GM03348 (cell line): ENCODE measurements around the gene ERCC6L.
"Not testable (repeated sequence)": the region's sequence is repeated elsewhere in the genome, so short reads cannot be mapped to it uniquely, and the experiment has no call there.

ENCODE experiments used
- DNase-seq: peaks from one replicate; pipeline ENCODE4 v3.0.0; 2012; ENCODE audit warnings: low spot score

ERCC6L gene

DNA sequence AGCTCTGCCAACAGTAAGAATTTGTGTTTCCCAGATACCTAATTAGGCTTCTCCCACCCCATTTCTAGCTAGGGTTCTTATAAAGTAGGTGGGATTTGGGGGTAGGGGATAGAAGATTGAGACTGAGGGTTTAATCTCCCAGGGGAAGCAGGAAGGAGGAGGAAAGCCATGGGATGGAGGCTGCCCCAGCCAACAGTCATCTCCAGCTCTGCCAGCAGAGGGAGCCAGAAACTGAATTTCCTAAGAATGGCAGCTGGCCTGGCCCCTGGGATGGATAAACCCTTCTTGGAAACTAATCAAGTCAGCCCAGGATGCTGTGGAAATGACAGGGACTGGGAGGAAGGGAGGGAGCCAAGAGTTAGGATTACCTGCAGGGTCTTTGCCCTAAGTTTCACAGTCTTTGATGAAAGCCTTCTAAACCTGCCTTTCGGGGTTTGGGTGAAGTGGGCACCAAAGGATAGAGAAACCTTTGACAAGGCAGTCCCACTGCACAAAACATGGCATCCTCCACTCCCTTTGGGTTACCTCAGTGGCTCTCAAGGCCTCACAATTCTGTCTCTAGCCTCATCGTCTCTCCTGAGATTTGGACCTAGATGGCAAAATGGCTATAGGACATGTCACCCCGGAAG is 6.7 kb upstream of the ERCC6L start:
- peak; percentile 74 for DNase-seq

DNA sequence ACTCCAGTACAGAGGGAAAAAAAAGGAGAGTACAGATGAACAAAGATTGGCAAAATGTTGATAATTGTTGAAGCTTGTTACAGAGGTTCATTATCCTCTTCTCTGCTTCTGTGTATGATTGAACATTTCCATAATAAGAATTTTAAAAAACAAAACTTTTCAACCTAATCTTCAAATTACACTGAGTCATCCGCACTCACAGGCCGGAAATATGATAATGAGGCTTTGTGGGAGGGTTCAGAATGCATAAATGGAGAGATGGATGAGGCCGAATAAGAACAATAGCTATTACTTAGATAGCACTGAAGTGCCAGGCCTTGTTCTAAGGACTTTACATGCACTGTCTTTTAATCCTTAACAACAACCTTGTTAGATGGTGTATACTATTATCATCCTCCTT is 4.6 kb upstream of the ERCC6L start:
- peak; percentile 39 for DNase-seq

GRCh38 chrX:72240976-72241375 is 2.1 kb upstream of the ERCC6L start:
- no peak for DNase-seq

DNA sequence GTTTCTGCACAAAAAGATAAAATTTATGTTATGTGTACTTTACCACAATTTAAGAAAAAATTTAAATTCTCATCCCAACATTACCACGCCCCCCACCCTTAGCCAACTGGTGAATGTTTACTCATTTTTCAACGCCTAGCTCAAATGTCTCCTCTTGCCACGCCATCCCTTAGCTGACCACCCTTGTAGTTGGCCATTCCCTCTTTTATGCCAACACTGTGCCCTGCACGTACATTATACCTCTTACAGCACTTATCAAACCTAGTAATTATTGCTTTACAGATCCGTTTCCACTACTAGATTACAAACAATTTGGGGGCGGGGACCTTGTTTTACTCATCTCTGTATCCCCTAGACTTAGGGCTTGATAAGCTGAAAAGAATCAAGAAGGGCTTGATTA is 644 bp downstream of the ERCC6L start:
- no peak for DNase-seq

- DNase-seq: no peak
These were observed 2.0 kb downstream of the ERCC6L start for GRCh38 chrX:72236841-72237240.

DNA sequence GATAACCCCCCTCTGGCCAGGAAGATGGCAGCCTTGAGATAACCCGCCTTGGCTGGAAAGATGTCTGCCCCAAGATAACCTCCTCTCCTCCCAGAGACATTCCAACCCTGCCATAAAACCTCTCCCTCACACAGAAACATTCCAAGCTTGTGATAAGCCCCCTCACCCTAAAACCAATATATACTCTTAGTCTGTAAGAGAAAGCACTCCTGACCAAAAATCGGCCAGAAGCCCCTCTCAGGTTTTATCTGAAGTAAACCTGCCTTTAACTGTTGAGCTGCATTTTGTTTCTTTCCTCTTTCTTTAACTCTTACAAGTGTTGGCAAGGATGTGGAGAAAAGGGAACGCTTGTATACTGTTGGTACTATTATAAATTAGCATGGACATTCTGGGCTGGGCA is 8.5 kb downstream of the ERCC6L start:
- DNase-seq: no peak

GRCh38 chrX:72220375-72220774 is 18.5 kb downstream of the ERCC6L start:
- DNase-seq: not testable (repeated sequence)

GRCh38 chrX:72216973-72217372 is 21.9 kb downstream of the ERCC6L start:
- DNase-seq: no peak

GRCh38 chrX:72208126-72208800 is 30.6 kb downstream of the ERCC6L start:
- peak; percentile 24 for DNase-seq

- DNase-seq: no peak
These were observed 31.5 kb downstream of the ERCC6L start for GRCh38 chrX:72207366-72207765.

- no peak for DNase-seq
These were observed 33.1 kb downstream of the ERCC6L start for GRCh38 chrX:72205706-72206105.

- no peak for DNase-seq
These were observed 35.4 kb downstream of the ERCC6L start for GRCh38 chrX:72203421-72203820.

DNA sequence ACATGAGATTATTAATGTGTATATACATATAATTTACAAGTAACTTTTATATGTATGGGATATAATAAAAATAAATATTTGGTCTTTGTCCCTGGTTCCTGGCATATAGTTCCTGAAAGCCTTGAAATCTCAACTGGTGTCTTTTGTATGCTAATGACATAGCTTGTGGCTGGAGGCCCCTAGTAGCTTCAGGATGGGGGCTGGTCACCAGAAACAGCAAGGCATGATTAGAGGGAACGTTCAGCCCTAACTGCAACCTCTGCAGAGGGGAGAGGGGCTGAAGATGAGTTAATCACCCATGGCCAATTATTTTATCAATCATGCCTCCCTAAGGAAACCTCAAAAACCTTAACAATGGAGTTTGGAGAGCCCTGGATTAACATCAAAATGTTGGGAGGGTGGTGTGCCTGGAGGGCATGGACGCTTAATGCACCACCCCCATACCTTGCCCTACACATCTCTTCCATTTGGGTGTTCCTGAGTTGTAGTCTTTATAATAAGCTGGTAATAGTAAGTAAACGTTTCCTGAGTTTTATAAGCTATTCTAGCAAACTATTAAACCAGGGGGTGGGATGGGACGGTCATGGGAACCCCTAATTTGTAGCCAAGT is 35.9 kb downstream of the ERCC6L start:
- DNase-seq: no peak

- DNase-seq: peak; percentile 38
These were observed 36.8 kb downstream of the ERCC6L start for GRCh38 chrX:72201836-72202536.

- no peak for DNase-seq
These were observed 55.9 kb downstream of the ERCC6L start for GRCh38 chrX:72182924-72183323.

GRCh38 chrX:72181178-72182125 is 57.4 kb downstream of the ERCC6L start, which contains the start of gene PIN4:
Gene PIN4 (plus strand): TSS chrX:72181757. CDS start chrX:72181786, 29 bp downstream.
- peak; percentile 90 for DNase-seq

DNA sequence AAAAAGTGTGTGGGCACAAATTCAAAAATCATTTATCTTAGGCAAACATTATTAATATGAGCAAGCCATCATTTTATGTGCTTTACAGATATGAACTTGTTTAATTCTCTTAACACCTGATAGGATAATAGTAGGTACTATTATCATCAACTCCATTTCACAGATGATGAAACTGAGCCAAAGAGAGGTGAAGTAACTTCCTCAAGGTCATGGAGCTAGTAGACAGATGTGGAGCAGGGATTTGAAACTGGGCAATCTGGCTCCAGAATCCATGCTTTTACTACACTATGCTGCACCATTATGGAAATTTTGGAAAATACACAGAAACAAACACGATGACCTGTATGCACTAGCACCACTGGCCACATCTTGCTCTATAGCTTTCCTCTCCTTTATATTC is 58.3 kb downstream of the ERCC6L start:
- no peak for DNase-seq

DNA sequence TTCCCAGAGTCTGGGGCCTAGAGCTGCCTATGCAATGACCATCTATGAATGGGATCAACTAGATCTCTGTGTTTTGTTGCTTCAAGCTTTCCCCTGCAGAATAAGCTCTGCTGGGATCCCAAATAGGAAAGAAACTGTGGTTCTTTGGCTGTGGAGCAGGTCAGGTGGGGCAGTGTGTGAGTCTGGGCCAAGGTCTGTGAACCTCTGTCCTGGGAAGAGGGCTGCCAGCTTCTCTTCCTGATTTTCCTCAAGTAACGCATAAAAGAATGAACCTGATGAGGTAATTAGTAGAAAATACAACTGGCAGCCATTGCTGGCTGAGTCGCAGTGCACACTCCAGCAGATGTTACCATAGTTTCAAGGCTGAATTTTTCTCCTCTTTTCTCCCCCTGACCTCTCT is 61.8 kb downstream of the ERCC6L start:
- no peak for DNase-seq

GRCh38 chrX:72176289-72176688 is 62.5 kb downstream of the ERCC6L start:
- not testable (repeated sequence) for DNase-seq

DNA sequence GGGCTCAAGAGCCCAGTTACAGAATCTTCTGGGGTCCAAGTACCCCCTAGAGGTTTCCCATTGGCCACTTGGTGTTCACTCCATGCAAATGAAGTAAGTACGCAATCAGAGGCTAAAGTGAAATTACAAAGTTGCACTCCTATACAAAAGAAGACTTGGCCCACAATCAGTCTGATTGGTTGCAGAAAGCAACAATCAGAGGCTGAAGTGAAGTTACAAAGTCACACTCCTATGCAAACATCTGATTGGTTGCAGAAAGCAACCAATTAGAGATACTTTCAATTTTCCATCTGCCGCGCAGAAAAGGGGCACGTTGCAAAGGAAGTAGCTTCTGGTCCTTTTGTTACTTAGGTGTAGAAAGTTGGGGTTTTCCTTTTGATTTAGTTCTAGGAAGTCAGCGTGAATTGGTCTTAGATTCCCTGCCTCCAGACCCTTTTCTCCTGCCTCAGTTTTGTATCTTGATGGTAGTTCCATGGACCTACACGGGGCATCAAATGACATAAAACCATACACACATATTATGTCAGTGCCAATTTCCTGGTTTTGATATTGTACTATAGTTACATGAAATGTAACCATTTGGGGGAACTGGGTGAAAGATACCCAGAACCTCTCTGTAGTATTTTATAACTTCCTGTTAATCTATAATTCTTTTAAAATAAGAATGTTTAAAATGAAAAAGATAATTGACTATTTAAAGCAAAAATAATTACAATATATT is 69.7 kb downstream of the ERCC6L start:
- DNase-seq: no peak

- no peak for DNase-seq
These were observed 73.3 kb downstream of the ERCC6L start for GRCh38 chrX:72165551-72165950.
